ENCODE measurements around the gene ATOX1. TPM values are rescaled to one million over a fixed set of nuclear protein-coding genes. Genes with fewer than 3 reads are reported as not detected.

The ATOX1 gene
- total and polyA plus RNA-seq, 2 donors (not counting 1 experiment from before 2014, with no cell fraction given) = 37.3 to 43.6 TPM

GRCh38 chr5:151764801-151765200 lies 6.4 kb upstream of the ATOX1 start:
- no peaks in the 10 kb centered on the region for H4K20me1 ChIP-seq (ENCODE audit: control insufficient read depth, insufficient read depth, low read length, poor library complexity, severe bottlenecking)
- Mint-ChIP-seq H3K27ac (no peak overlapping the region), H3K4me1 (peaks cover 3% of the 10 kb centered on the region)

GRCh38 chr5:151758141-151758429 lies 346 bp downstream of the ATOX1 start:
- no peak for DNase-seq
- peaks cover 36% of the 10 kb centered on the region for H3K4me1 Mint-ChIP-seq
- 0% methylated on average over 9 of the region's 11 CpGs for WGBS (ENCODE audit: insufficient coverage)
- Histone ChIP-seq H3K27ac (ENCODE audit: low read length in 2 of 2) (peak overlapping the region; percentile 45 to 75), H3K4me3 (ENCODE audit: control extremely low read depth in 1 of 5, extremely low read depth in 1 of 5, insufficient read depth in 1 of 5, low read depth in 2 of 5, low read length in 4 of 5) (peak overlapping the region; percentile 35 to 94 (median 81)), H4K20me1 (ENCODE audit: control insufficient read depth, insufficient read depth, low read length, poor library complexity, severe bottlenecking) (no peaks in the 10 kb centered on the region), H3K9me3 (ENCODE audit: control extremely low read depth in 1 of 3, control insufficient read depth in 2 of 3, insufficient read depth in 1 of 3, low read length in 2 of 3) (no peaks in the 10 kb centered on the region), H3K27me3 (replicated peaks in 1 of 4; ENCODE audit: control extremely low read depth in 1 of 4, control insufficient read depth in 3 of 4, insufficient read depth in 4 of 4, low read length in 3 of 4) (no peaks in the 10 kb centered on the region), H3K4me1 (ENCODE audit: control insufficient read depth in 2 of 2, insufficient read depth in 2 of 2, low read length in 2 of 2) (peaks cover 22 to 29% of the 10 kb centered on the region in 2 donors), H2AFZ (ENCODE audit: insufficient read depth, low read depth, low read length, poor library complexity, severe bottlenecking) (peak overlapping the region; percentile 97), H3K9ac (ENCODE audit: low read length) (peak overlapping the region; percentile 79), H3K36me3 (replicated peaks in 1 of 2; ENCODE audit: control extremely low read depth in 1 of 2, control insufficient read depth in 1 of 2, extremely low read depth in 1 of 2, insufficient read depth in 2 of 2, low read length in 1 of 2) (peaks cover under 1 to 6% of the 10 kb centered on the region in 2 experiments), H3K4me2 (replicated peaks; ENCODE audit: low read depth, low read length, poor library complexity, severe bottlenecking) (peak overlapping the region; percentile 87), H3K79me2 (ENCODE audit: control insufficient read depth, insufficient read depth, low read length) (peaks cover 61% of the 10 kb centered on the region)
- intact Hi-C loops (cut with micrococcal nuclease) = loop anchor here (1.0 to 5.0 kb wide), 3 partner anchors 13 to 1801 kb away; partner anchors contain the start of genes G3BP1 and SLC36A1
- TF ChIP-seq EZH2 (IDR thresholded peaks at IDR 0.05; ENCODE audit: borderline replicate concordance, insufficient read depth, low read depth, low read length, poor library complexity, severe bottlenecking) (no peak), CTCF (IDR thresholded peaks at IDR 0.05) (no peak)
- no peaks in the 10 kb centered on the region for H3K27me3 Mint-ChIP-seq
- ChIA-PET CTCF (interaction anchor here (2.5 to 3.3 kb wide), 3 partner anchors 17 to 106 kb away, joined by 8 to 13 read pairs (median 9); no protein-coding TSS in a partner anchor), POLR2A (interaction anchor here (1.4 to 4.6 kb wide), 3 partner anchors 9 to 15 kb away, joined by 3 to 40 read pairs (median 7); partner anchors contain the start of gene G3BP1)
- H3K9me3 Mint-ChIP-seq (ENCODE audit: insufficient read depth) = no peaks in the 10 kb centered on the region
- peak overlapping the region; percentile 73 for H3K27ac Mint-ChIP-seq
- H3K4me3 Mint-ChIP-seq = peak overlapping the region; percentile 82
- ATAC-seq (ENCODE audit: low read depth) = peak; percentile 10

More at GRCh38 chr5:151764801-151765200, 6.4 kb upstream of the ATOX1 start:
- Histone ChIP-seq H3K4me3 (ENCODE audit: control extremely low read depth in 1 of 5, extremely low read depth in 1 of 5, insufficient read depth in 1 of 5, low read depth in 2 of 5, low read length in 4 of 5) (no peak overlapping the region), H3K36me3 (replicated peaks in 1 of 2; ENCODE audit: control extremely low read depth in 1 of 2, control insufficient read depth in 1 of 2, extremely low read depth in 1 of 2, insufficient read depth in 2 of 2, low read length in 1 of 2) (no peaks in the 10 kb centered on the region), H3K4me2 (replicated peaks; ENCODE audit: low read depth, low read length, poor library complexity, severe bottlenecking) (no peak overlapping the region), H3K9ac (ENCODE audit: low read length) (no peak overlapping the region), H3K4me1 (ENCODE audit: control insufficient read depth in 2 of 2, insufficient read depth in 2 of 2, low read length in 2 of 2) (peaks cover 4 to 7% of the 10 kb centered on the region in 2 donors), H3K9me3 (ENCODE audit: control extremely low read depth in 1 of 3, control insufficient read depth in 2 of 3, insufficient read depth in 1 of 3, low read length in 2 of 3) (no peaks in the 10 kb centered on the region), H3K79me2 (ENCODE audit: control insufficient read depth, insufficient read depth, low read length) (peaks cover 4% of the 10 kb centered on the region), H3K27me3 (replicated peaks in 1 of 4; ENCODE audit: control extremely low read depth in 1 of 4, control insufficient read depth in 3 of 4, insufficient read depth in 4 of 4, low read length in 3 of 4) (no peaks in the 10 kb centered on the region), H3K27ac (ENCODE audit: low read length in 2 of 2) (no peak overlapping the region), H2AFZ (ENCODE audit: insufficient read depth, low read depth, low read length, poor library complexity, severe bottlenecking) (no peak overlapping the region)
- TF ChIP-seq EZH2 (IDR thresholded peaks at IDR 0.05; ENCODE audit: borderline replicate concordance, insufficient read depth, low read depth, low read length, poor library complexity, severe bottlenecking) (no peak), CTCF (IDR thresholded peaks at IDR 0.05) (no peak)
- no peak for DNase-seq
- H3K9me3 Mint-ChIP-seq (ENCODE audit: insufficient read depth) = no peaks in the 10 kb centered on the region
- intact Hi-C loops (cut with micrococcal nuclease) = no loop called here
- ATAC-seq (ENCODE audit: low read depth) = no peak
- no peak overlapping the region for H3K4me3 Mint-ChIP-seq
- CTCF ChIA-PET = interaction anchor here (1.2 to 1.8 kb wide), 2 partner anchors 13 to 16 kb away, joined by 3 to 5 read pairs; no protein-coding TSS in a partner anchor
- H3K27me3 Mint-ChIP-seq = no peaks in the 10 kb centered on the region
- POLR2A ChIA-PET = no interaction called here

Data from B cell (primary cell).